Measurements from ENCODE around the gene EBLN2. TPM values are rescaled to one million over a fixed set of nuclear protein-coding genes. Genes with fewer than 3 reads are reported as not detected.

The EBLN2 gene
- polyA plus RNA-seq, 1 of the 3 experiments (the other 2 are of a cell fraction): 1.4 TPM

DNA sequence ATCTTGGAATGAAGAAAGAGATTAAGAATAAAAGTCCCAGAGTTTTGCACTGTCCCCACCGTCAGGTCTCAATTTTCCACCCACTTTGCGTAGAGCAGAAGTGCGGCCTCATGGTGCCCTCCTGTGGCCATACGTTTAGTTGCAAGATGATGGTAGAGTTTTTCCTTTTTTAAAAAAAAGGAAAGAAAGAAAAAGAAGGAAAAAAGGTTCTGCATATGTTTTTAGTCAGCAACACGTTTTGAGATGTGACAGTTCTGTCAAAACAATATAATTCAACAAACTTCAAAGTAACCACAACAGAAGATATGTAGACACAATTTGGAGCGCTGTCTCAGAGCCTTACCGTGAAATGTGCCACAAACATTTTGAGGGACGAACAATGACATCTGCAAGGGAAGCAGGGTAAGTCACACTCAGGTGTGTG lies 24.6 kb downstream of the EBLN2 start:
- peak; percentile 71 for DNase-seq
- no peak overlapping the region; a peak in 1 of 4 replicates for H3K4me3 ChIP-seq (ENCODE audit: low read depth in 2 of 2, low read length in 1 of 2)

More for the DNA sequence above, 24.6 kb downstream of the EBLN2 start:
- ChIA-PET CTCF (interaction anchor here (0.6 to 4.2 kb wide), 29 partner anchors 10 to 1375 kb away, joined by 3 to 36 read pairs (median 4); partner anchors contain the start of genes EBLN2, GXYLT2 and SHQ1), POLR2A (no interaction called here)
- Histone ChIP-seq H3K27me3 (ENCODE audit: insufficient read depth) (no peaks in the 10 kb centered on the region), H3K9ac (no peak overlapping the region), H3F3A (replicated peaks; ENCODE audit: insufficient read depth) (no peaks in the 10 kb centered on the region), H3K79me2 (ENCODE audit: insufficient read depth) (no peaks in the 10 kb centered on the region), H4K20me1 (ENCODE audit: insufficient read depth) (no peaks in the 10 kb centered on the region), H3K9me3 (no peaks in the 10 kb centered on the region), H2AFZ (ENCODE audit: low read depth) (peak overlapping the region; percentile 60; the same call in 1 of the 2 replicates), H3K9me2 (no peaks in the 10 kb centered on the region), H3K36me3 (replicated peaks in 1 of 2; ENCODE audit: control insufficient read depth in 1 of 2, insufficient read depth in 2 of 2, low read length in 1 of 2) (no peaks in the 10 kb centered on the region), H3K27ac (ENCODE audit: low read depth in 2 of 2, low read length in 1 of 2) (no peak overlapping the region), H3K4me1 (ENCODE audit: control insufficient read depth in 1 of 2, insufficient read depth in 2 of 2, low read depth in 1 of 2, low read length in 1 of 2) (no peaks in the 10 kb centered on the region), H3K4me2 (no peak overlapping the region)
- WGBS (ENCODE audit: low lambda C conversion rate): 34% methylated on average over 8 of the region's 8 CpGs
- TF ChIP-seq ELF1 (IDR thresholded peaks at IDR 0.05) (no peak), FOXJ3 (CRISPR knock-in tag; IDR thresholded peaks at IDR 0.05) (no peak), RCOR1 (IDR thresholded peaks at IDR 0.05; ENCODE audit: low read length) (no peak), EZH2phosphoT487 (IDR thresholded peaks at IDR 0.05; ENCODE audit: borderline replicate concordance, low read depth) (no peak), NFIC (IDR thresholded peaks at IDR 0.05; ENCODE audit: borderline replicate concordance) (no peak), EP300 (IDR thresholded peaks at IDR 0.05; ENCODE audit: borderline replicate concordance in 1 of 2, low read depth in 1 of 2, low read length in 1 of 2) (no peak), MEF2A (IDR thresholded peaks at IDR 0.05; ENCODE audit: borderline replicate concordance, low read depth) (no peak), NRF1 (IDR thresholded peaks at IDR 0.05; ENCODE audit: low read depth, low read length) (no peak), SMC3 (IDR thresholded peaks at IDR 0.05; ENCODE audit: low read depth, low read length) (peak; percentile 80), RFX5 (IDR thresholded peaks at IDR 0.05; ENCODE audit: low read length) (no peak), RAD21 (IDR thresholded peaks at IDR 0.05; ENCODE audit: low read length) (peak; percentile 97), POLR2AphosphoS5 (IDR thresholded peaks at IDR 0.05; ENCODE audit: low read depth, low read length) (no peak), SIN3A (IDR thresholded peaks at IDR 0.05; ENCODE audit: borderline replicate concordance, low read depth, low read length) (no peak)
- TF ChIP-seq, protein P1, sequence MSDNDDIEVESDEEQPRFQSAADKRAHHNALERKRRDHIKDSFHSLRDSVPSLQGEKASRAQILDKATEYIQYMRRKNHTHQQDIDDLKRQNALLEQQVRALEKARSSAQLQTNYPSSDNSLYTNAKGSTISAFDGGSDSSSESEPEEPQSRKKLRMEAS (IDR thresholded peaks at IDR 0.05; ENCODE audit: low read depth): no peak
- TF ChIP-seq, protein P2, sequence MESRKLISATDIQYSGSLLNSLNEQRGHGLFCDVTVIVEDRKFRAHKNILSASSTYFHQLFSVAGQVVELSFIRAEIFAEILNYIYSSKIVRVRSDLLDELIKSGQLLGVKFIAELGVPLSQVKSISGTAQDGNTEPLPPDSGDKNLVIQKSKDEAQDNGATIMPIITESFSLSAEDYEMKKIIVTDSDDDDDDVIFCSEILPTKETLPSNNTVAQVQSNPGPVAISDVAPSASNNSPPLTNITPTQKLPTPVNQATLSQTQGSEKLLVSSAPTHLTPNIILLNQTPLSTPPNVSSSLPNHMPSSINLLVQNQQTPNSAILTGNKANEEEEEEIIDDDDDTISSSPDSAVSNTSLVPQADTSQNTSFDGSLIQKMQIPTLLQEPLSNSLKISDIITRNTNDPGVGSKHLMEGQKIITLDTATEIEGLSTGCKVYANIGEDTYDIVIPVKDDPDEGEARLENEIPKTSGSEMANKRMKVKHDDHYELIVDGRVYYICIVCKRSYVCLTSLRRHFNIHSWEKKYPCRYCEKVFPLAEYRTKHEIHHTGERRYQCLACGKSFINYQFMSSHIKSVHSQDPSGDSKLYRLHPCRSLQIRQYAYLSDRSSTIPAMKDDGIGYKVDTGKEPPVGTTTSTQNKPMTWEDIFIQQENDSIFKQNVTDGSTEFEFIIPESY (IDR thresholded peaks at IDR 0.05; ENCODE audit: borderline replicate concordance, low read depth): no peak
- TF ChIP-seq, protein P3, sequence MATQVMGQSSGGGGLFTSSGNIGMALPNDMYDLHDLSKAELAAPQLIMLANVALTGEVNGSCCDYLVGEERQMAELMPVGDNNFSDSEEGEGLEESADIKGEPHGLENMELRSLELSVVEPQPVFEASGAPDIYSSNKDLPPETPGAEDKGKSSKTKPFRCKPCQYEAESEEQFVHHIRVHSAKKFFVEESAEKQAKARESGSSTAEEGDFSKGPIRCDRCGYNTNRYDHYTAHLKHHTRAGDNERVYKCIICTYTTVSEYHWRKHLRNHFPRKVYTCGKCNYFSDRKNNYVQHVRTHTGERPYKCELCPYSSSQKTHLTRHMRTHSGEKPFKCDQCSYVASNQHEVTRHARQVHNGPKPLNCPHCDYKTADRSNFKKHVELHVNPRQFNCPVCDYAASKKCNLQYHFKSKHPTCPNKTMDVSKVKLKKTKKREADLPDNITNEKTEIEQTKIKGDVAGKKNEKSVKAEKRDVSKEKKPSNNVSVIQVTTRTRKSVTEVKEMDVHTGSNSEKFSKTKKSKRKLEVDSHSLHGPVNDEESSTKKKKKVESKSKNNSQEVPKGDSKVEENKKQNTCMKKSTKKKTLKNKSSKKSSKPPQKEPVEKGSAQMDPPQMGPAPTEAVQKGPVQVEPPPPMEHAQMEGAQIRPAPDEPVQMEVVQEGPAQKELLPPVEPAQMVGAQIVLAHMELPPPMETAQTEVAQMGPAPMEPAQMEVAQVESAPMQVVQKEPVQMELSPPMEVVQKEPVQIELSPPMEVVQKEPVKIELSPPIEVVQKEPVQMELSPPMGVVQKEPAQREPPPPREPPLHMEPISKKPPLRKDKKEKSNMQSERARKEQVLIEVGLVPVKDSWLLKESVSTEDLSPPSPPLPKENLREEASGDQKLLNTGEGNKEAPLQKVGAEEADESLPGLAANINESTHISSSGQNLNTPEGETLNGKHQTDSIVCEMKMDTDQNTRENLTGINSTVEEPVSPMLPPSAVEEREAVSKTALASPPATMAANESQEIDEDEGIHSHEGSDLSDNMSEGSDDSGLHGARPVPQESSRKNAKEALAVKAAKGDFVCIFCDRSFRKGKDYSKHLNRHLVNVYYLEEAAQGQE (IDR thresholded peaks at IDR 0.05; ENCODE audit: low read depth, low read length): no peak
- TF ChIP-seq, protein P4, sequence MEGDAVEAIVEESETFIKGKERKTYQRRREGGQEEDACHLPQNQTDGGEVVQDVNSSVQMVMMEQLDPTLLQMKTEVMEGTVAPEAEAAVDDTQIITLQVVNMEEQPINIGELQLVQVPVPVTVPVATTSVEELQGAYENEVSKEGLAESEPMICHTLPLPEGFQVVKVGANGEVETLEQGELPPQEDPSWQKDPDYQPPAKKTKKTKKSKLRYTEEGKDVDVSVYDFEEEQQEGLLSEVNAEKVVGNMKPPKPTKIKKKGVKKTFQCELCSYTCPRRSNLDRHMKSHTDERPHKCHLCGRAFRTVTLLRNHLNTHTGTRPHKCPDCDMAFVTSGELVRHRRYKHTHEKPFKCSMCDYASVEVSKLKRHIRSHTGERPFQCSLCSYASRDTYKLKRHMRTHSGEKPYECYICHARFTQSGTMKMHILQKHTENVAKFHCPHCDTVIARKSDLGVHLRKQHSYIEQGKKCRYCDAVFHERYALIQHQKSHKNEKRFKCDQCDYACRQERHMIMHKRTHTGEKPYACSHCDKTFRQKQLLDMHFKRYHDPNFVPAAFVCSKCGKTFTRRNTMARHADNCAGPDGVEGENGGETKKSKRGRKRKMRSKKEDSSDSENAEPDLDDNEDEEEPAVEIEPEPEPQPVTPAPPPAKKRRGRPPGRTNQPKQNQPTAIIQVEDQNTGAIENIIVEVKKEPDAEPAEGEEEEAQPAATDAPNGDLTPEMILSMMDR (IDR thresholded peaks at IDR 0.05): peak; percentile 85
